HCT116 (cell line): ENCODE data around the gene KNTC1.

Source experiments
- CEBPB ChIP-seq: IDR thresholded peaks from 2 replicates; pipeline ENCODE4 v1.6.1; 2012; ENCODE audit warnings: low read depth
- CTCF ChIP-seq, 3 experiments: fragments of 200-600 bp in 1 of 3; sonication (generic) in 1 of 3; IDR thresholded peaks in 2 of 3; conservative IDR thresholded peaks in 1 of 3; 2 replicates each; pipeline ENCODE4 v1.5.1; 2012 to 2017; ENCODE audit warnings: low read depth in 2 of 3, low read length in 2 of 3, antibody characterized with exemption in 1 of 3, borderline replicate concordance in 1 of 3, control low read depth in 1 of 3, mild to moderate bottlenecking in 1 of 3, mixed read lengths in 1 of 3, mixed run types in 1 of 3, moderate library complexity in 1 of 3; ENCODE audit not compliant: insufficient read depth in 1 of 3
- EZH2 ChIP-seq: fragments of 200-600 bp; sonication (generic); IDR thresholded peaks from 2 replicates; pipeline ENCODE4 v1.6.1; 2017; ENCODE audit warnings: antibody characterized with exemption, mixed run types
- EZH2phosphoT487 ChIP-seq: fragments of 200-600 bp; IDR thresholded peaks from 2 replicates; pipeline ENCODE4 v1.6.1; 2018; ENCODE audit warnings: antibody characterized with exemption, borderline replicate concordance
- FOSL1 ChIP-seq: IDR thresholded peaks from 2 replicates; pipeline ENCODE4 v1.6.1; 2012; ENCODE audit warnings: low read depth
- POLR2A ChIP-seq: IDR thresholded peaks from 2 replicates; pipeline ENCODE4 v1.7.0; 2011; ENCODE audit warnings: borderline replicate concordance; ENCODE audit not compliant: insufficient read depth, insufficient read length; ENCODE audit errors: extremely low read depth
- POLR2AphosphoS5 ChIP-seq: IDR thresholded peaks from 2 replicates; pipeline ENCODE4 v1.6.1; 2011; ENCODE audit warnings: mild to moderate bottlenecking, low read depth, low read length, moderate library complexity
- RAD21 ChIP-seq: IDR thresholded peaks from 2 replicates; pipeline ENCODE4 v1.6.1; 2012; ENCODE audit warnings: low read depth, mild to moderate bottlenecking
- SP1 ChIP-seq: IDR thresholded peaks from 2 replicates; pipeline ENCODE4 v1.6.1; 2012; ENCODE audit warnings: low read depth
- SRF ChIP-seq: IDR thresholded peaks from 2 replicates; pipeline ENCODE4 v1.6.1; 2012; ENCODE audit warnings: low read depth
- YY1 ChIP-seq: IDR thresholded peaks from 2 replicates; pipeline ENCODE4 v1.6.1; 2011; ENCODE audit warnings: low read length, low read depth, moderate library complexity, mild to moderate bottlenecking; ENCODE audit not compliant: insufficient replicate concordance; ENCODE audit errors: extremely low read depth
- TF ChIP-seq, protein P1 (sequence below): IDR thresholded peaks from 2 replicates; pipeline ENCODE4 v1.6.1; 2012

DNA sequence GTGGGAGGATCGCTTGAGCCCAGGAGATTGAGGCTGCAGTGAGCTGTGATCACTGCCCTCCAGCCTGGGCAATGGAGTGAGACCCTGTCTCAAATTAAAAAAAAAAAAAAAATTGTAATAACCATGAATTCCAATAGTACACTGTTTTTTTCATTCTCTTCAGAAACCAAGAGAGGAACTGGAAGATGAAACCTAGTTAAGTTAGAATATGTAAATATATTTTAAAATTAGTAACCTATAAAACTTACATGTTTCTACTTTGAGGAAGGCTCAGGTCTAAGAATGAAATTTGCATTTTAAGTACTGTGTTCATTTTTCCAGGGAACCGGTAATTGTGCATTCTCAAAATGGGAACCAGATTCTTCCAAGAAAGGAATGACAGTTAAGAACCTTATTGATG lies 18.8 kb downstream of the KNTC1 start:
- TF ChIP-seq POLR2A, result no peak
- TF ChIP-seq CTCF (IDR thresholded peaks at IDR 0.05 in 2 of 3, conservative IDR thresholded peaks at IDR 0.05 in 1 of 3; ENCODE audit: borderline replicate concordance in 1 of 3, insufficient read depth in 1 of 3, low read depth in 2 of 3, low read length in 2 of 3), result no peak
- TF ChIP-seq YY1, result no peak
- TF ChIP-seq CEBPB, result no peak
- no peak for TF ChIP-seq EZH2phosphoT487
- no peak for TF ChIP-seq FOSL1
- TF ChIP-seq EZH2, result no peak
- no peak for TF ChIP-seq SP1
- TF ChIP-seq POLR2AphosphoS5, result no peak
- TF ChIP-seq RAD21, result no peak
- TF ChIP-seq SRF, result no peak
- TF ChIP-seq, protein P1, sequence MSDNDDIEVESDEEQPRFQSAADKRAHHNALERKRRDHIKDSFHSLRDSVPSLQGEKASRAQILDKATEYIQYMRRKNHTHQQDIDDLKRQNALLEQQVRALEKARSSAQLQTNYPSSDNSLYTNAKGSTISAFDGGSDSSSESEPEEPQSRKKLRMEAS, result no peak
